GM21529 (cell line): Measurements from ENCODE around the gene COL5A3.
"Not testable (repeated sequence)": the region's sequence is repeated elsewhere in the genome, so short reads cannot be mapped to it uniquely, and the experiment has no call there.

Source experiments
- ATAC-seq: cut with Tn5 transposase; IDR thresholded peaks from one replicate; pipeline ENCODE4 v1.9.1; 2021; ENCODE audit not compliant: unreplicated experiment

COL5A3 gene

GRCh38 chr19:10010247-10010691, at the start of gene COL5A3:
Gene COL5A3 (minus strand): TSS chr19:10010504. CDS start chr19:10010385, 119 bp downstream.
- ATAC-seq: no peak

- no peak for ATAC-seq
These were observed 42.5 kb upstream of the COL5A3 start for GRCh38 chr19:10052602-10053360.

- ATAC-seq: no peak
These were observed 39.3 kb upstream of the COL5A3 start for GRCh38 chr19:10049626-10050025.

- ATAC-seq: no peak
These were observed 35.1 kb upstream of the COL5A3 start for GRCh38 chr19:10045371-10045770.

- no peak for ATAC-seq
These were observed 34.1 kb upstream of the COL5A3 start for GRCh38 chr19:10044390-10044789.

- no peak for ATAC-seq
These were observed 33.1 kb upstream of the COL5A3 start for GRCh38 chr19:10043286-10043927.

GRCh38 chr19:10037809-10038208, 27.5 kb upstream of the COL5A3 start:
- no peak for ATAC-seq

- no peak for ATAC-seq
These were observed 27.1 kb upstream of the COL5A3 start for GRCh38 chr19:10037367-10037766.

GRCh38 chr19:10036601-10037071, 26.3 kb upstream of the COL5A3 start:
- no peak for ATAC-seq

GRCh38 chr19:10033614-10034013, 23.3 kb upstream of the COL5A3 start:
- ATAC-seq: no peak

GRCh38 chr19:10027158-10027997, 17.1 kb upstream of the COL5A3 start:
- ATAC-seq: peak; percentile 72

GRCh38 chr19:10026744-10027143, 16.4 kb upstream of the COL5A3 start:
- no peak for ATAC-seq

- ATAC-seq: not testable (repeated sequence)
These were observed 12.8 kb upstream of the COL5A3 start for GRCh38 chr19:10023096-10023495.

GRCh38 chr19:10021863-10022262, 11.6 kb upstream of the COL5A3 start:
- ATAC-seq: no peak

GRCh38 chr19:10021446-10021845, 11.1 kb upstream of the COL5A3 start:
- no peak for ATAC-seq

- ATAC-seq: no peak
These were observed 10.5 kb upstream of the COL5A3 start for GRCh38 chr19:10020851-10021250.

GRCh38 chr19:10019246-10019645, 8.9 kb upstream of the COL5A3 start:
- ATAC-seq: no peak

- no peak for ATAC-seq
These were observed 8.5 kb upstream of the COL5A3 start for GRCh38 chr19:10018786-10019185.

GRCh38 chr19:10018263-10018662, 8.0 kb upstream of the COL5A3 start:
- no peak for ATAC-seq

- no peak for ATAC-seq
These were observed 3.7 kb upstream of the COL5A3 start for GRCh38 chr19:10013834-10014618.

- ATAC-seq: no peak
These were observed 3.0 kb upstream of the COL5A3 start, which contains the start of gene RDH8 for GRCh38 chr19:10013316-10013715. Gene RDH8 (plus strand): TSS chr19:10013483. CDS start chr19:10013498, 15 bp downstream.
